Activated CD4-positive, alpha-beta memory T cell treated with anti-CD3 and anti-CD28 coated beads, Interleukin-2, amount 10 ng/mL, durations not matched to agents 7 days and 5 days (primary cell): ENCODE measurements around the gene GPNMB. TPM values are rescaled to one million over a fixed set of nuclear protein-coding genes. Genes with fewer than 3 reads are reported as not detected.

Experiments
- CTCF ChIA-PET: fragments of 350-600 bp; sonication (Branson Sonifier 250); formaldehyde crosslinking; loops from one replicate; lab custom pipeline; 2021; ENCODE audit warnings: antibody characterized with exemption, inconsistent platforms; lab: Charles Lee
- POLR2A ChIA-PET: fragments of 350-600 bp; sonication (Branson Sonifier 250); formaldehyde crosslinking; loops from one replicate; lab custom pipeline; 2021; ENCODE audit warnings: antibody characterized with exemption; lab: Charles Lee
- DNase-seq: peaks from one replicate; pipeline ENCODE4 v3.0.0-alpha.2; 2020
- H3K27ac Mint-ChIP-seq: one replicate; pipeline ENCODE4 v1.8.0; 2021; ENCODE audit warnings: mild to moderate bottlenecking, mixed read lengths
- H3K27me3 Mint-ChIP-seq: one replicate; pipeline ENCODE4 v1.8.0; 2021; ENCODE audit warnings: mixed read lengths
- H3K36me3 Mint-ChIP-seq: one replicate; pipeline ENCODE4 v1.8.0; 2021; ENCODE audit warnings: low read depth, mixed read lengths
- H3K4me1 Mint-ChIP-seq: one replicate; pipeline ENCODE4 v1.8.0; 2021; ENCODE audit warnings: mixed read lengths
- H3K4me3 Mint-ChIP-seq: one replicate; pipeline ENCODE4 v1.8.0; 2021; ENCODE audit warnings: mild to moderate bottlenecking, mixed read lengths
- H3K9me3 Mint-ChIP-seq: one replicate; pipeline ENCODE4 v1.8.0; 2021; ENCODE audit warnings: mixed read lengths
- total RNA-seq, 2 experiments: library from RNA; stranded (reverse); gene quantifications; one replicate each; pipeline ENCODE4 v1.2.3, GENCODE V29; 2021

Gene GPNMB
- total RNA-seq, 2 experiments from 2014 or later: 0.28 to 0.38 TPM

DNA sequence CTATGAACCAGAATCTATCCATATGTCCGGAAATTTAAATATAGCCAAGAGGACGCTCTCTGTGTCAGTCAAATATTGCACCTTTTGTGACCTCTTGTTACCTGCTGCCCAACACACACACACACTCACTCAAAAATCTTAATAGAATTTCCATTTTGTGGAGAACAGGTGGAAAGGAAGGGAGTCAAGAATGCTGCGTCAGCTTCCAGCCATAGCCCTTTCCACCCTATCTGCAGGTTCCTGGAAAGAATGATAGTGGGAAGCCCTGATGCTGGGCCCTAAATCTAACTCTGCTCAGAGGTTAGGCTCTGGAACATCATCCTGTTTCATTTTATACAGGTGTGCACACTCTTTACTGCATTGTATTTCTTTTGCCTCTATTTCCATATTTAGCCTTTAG, 9.6 kb upstream of the GPNMB start:
- H3K36me3 Mint-ChIP-seq: no peaks in the 10 kb centered on the region
- peaks cover 1% of the 10 kb centered on the region for H3K4me1 Mint-ChIP-seq
- ChIA-PET CTCF (no interaction called here), POLR2A (no interaction called here)
- no peak overlapping the region for H3K27ac Mint-ChIP-seq
- no peaks in the 10 kb centered on the region for H3K9me3 Mint-ChIP-seq
- no peaks in the 10 kb centered on the region for H3K27me3 Mint-ChIP-seq
- H3K4me3 Mint-ChIP-seq: no peak overlapping the region
- no peak for DNase-seq

DNA sequence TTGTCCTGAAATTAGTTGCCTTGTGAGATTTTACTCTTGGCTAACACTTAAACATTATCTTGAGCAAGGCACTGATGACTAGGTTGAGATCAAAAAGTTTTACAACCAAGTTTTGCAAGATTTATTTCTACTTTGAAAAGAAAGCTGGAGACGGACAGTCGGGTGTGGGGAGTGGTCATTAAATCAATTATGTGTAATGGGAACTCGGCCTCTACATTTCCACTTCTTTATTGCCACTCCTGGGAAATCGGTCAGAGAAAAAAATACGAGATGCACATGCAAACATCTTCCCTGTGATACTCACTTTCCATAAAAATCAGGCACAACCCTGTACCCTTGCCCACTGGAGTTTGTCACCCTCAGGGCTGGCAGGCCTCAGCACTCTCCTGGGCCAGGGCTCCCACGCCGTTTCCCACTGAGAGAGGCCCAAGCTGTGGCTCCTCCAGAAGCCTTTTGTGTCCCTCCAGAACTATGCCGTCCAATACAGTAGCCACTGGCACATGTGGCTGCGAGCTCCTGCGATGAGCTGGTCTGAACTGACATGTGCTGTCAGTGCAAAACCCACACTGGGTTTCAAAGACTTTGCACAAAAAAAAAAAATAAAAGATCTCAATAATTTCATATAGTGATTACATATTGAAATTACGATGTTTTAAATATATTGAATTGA, 7.5 kb upstream of the GPNMB start:
- Mint-ChIP-seq H3K9me3 (no peaks in the 10 kb centered on the region), H3K27ac (no peak overlapping the region), H3K36me3 (no peaks in the 10 kb centered on the region), H3K4me3 (no peak overlapping the region), H3K27me3 (peaks cover 10% of the 10 kb centered on the region), H3K4me1 (peaks cover 1% of the 10 kb centered on the region)
- DNase-seq: no peak
- ChIA-PET CTCF (interaction anchor here (0.6 to 1.6 kb wide), 2 partner anchors 11 to 34 kb away, joined by 3 to 5 read pairs; no protein-coding TSS in a partner anchor), POLR2A (no interaction called here)

GRCh38 chr7:23239698-23240097, 6.9 kb upstream of the GPNMB start:
- Mint-ChIP-seq H3K36me3 (no peaks in the 10 kb centered on the region), H3K4me3 (no peak overlapping the region), H3K9me3 (no peaks in the 10 kb centered on the region), H3K4me1 (peaks cover 1% of the 10 kb centered on the region), H3K27ac (no peak overlapping the region), H3K27me3 (peaks cover 13% of the 10 kb centered on the region)
- DNase-seq: no peak
- ChIA-PET POLR2A (no interaction called here), CTCF (interaction anchor here (1.6 kb wide), 1 partner anchor 33 kb away, joined by 5 read pairs; no protein-coding TSS in a partner anchor)

DNA sequence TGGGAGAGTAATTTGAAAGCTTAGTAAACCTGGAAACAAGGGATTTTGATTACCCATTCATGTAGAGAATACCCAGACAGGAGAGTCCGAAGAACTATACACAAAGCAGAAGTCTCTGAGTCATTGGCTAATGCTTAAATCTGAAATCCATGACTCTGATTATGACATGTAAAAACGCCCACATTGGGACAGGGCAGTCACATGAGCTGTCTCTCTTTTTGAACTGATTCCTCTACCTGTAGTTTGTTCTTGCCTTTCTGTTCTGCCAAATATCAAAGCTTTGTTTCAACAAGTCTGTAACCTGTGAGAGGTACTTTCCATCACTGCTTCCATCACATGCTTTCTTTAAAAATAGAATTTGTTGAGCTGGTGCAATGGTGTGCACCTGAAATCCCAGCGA, 4.3 kb upstream of the GPNMB start:
- H3K27me3 Mint-ChIP-seq: peaks cover 32% of the 10 kb centered on the region
- DNase-seq: no peak
- H3K27ac Mint-ChIP-seq: no peak overlapping the region
- H3K9me3 Mint-ChIP-seq: no peaks in the 10 kb centered on the region
- no peak overlapping the region for H3K4me3 Mint-ChIP-seq
- ChIA-PET CTCF (interaction anchor here (0.6 to 1.3 kb wide), 3 partner anchors 17 to 21 kb away, joined by 3 read pairs; no protein-coding TSS in a partner anchor), POLR2A (no interaction called here)
- no peaks in the 10 kb centered on the region for H3K4me1 Mint-ChIP-seq
- no peaks in the 10 kb centered on the region for H3K36me3 Mint-ChIP-seq

DNA sequence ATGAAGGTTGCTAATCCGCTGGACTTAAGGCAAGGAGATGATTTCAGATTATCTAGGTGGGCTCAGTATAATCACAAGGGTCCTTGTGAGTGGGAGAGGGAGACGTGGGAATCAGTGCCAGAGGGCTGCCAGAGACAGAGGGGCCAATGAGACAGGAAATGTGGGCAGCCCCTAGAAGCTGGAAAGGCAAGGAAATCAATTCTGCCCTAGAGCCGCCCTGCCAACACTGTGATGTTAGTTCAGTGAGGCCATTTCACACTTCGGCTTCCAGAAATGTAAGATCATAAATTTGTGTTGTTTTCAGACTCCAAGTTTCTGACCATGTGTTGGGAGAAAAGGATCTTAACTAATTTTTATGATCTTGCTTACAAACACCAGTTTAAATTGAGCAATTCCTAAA, 3.6 kb upstream of the GPNMB start:
- ChIA-PET CTCF (interaction anchor here (0.7 to 1.3 kb wide), 2 partner anchors 19 to 254 kb away, joined by 3 read pairs; no protein-coding TSS in a partner anchor), POLR2A (no interaction called here)
- peaks cover under 1% of the 10 kb centered on the region for H3K4me1 Mint-ChIP-seq
- no peaks in the 10 kb centered on the region for H3K9me3 Mint-ChIP-seq
- H3K4me3 Mint-ChIP-seq: no peak overlapping the region
- DNase-seq: no peak
- H3K27me3 Mint-ChIP-seq: peaks cover 38% of the 10 kb centered on the region
- no peak overlapping the region for H3K27ac Mint-ChIP-seq
- H3K36me3 Mint-ChIP-seq: no peaks in the 10 kb centered on the region

- Mint-ChIP-seq H3K4me1 (peaks cover 2% of the 10 kb centered on the region), H3K27ac (no peak overlapping the region), H3K36me3 (no peaks in the 10 kb centered on the region), H3K4me3 (no peak overlapping the region), H3K27me3 (peaks cover 74% of the 10 kb centered on the region), H3K9me3 (no peaks in the 10 kb centered on the region)
- POLR2A ChIA-PET: no interaction called here
- DNase-seq: no peak
- CTCF ChIA-PET: no interaction called here
Measured at GRCh38 chr7:23247046-23247602, 549 bp downstream of the GPNMB start.

DNA sequence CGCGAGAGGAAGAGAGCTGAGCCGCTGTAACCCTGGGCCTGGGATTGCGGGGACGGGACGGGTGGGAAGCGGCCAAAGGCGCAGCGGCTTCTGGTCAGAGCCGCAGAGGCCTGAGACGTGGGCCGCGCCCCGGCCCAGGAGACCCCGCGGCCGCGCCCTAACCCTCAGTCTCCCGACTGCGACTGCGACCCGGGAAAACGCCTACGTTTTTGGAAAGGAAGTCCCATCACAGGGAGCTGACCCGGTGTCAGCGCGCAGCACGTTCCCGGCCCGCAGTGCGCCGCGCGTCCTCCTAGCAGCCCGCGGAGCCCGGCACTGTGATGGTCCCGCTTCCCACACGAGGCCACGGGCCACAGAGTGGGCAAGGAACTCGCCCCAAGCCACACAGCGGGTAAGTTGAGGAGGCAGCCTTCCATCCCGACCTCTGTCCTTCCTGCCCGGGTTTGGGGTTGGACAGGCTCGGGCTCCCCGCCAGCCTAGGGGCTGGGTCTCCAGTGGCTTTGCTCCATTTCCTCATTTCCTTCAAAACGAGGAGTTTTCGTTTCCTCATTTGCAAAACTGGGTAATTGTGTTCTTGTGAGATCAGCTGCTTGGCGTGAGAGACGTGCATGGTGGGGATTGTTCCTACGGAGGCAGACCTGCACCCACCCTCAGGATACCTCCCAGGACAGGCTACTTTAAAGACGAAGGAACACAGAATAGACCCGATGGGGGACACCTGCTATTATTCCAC, 1.2 kb downstream of the GPNMB start:
- Mint-ChIP-seq H3K4me1 (peaks cover 2% of the 10 kb centered on the region), H3K9me3 (no peaks in the 10 kb centered on the region), H3K27me3 (peaks cover 77% of the 10 kb centered on the region), H3K4me3 (no peak overlapping the region), H3K27ac (no peak overlapping the region), H3K36me3 (no peaks in the 10 kb centered on the region)
- CTCF ChIA-PET: no interaction called here
- no peak for DNase-seq
- POLR2A ChIA-PET: no interaction called here

DNA sequence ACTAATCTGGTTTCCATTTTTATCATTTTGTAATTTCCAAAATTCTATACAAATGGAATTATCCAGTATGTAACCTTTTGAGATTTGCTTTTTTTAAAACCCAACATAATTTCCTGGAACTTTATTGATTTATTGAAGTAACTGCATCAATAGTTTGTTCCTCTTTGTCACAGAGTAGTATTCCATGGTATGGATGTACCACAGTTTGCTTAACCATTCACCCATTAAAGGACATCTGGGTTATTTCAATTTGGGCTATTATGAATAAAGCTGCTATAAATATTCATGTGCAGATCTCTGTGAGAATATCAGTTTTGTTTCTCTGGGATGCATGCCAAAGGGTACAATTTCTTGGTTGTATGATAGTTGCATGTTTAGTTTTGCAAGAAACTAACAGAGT, 2.9 kb downstream of the GPNMB start:
- DNase-seq: no peak
- peaks cover 77% of the 10 kb centered on the region for H3K27me3 Mint-ChIP-seq
- CTCF ChIA-PET: interaction anchor here (0.6 kb wide), 1 partner anchor 11 kb away, joined by 3 read pairs; no protein-coding TSS in a partner anchor
- no peaks in the 10 kb centered on the region for H3K9me3 Mint-ChIP-seq
- no peaks in the 10 kb centered on the region for H3K36me3 Mint-ChIP-seq
- no peak overlapping the region for H3K4me3 Mint-ChIP-seq
- POLR2A ChIA-PET: no interaction called here
- no peak overlapping the region for H3K27ac Mint-ChIP-seq
- peaks cover 2% of the 10 kb centered on the region for H3K4me1 Mint-ChIP-seq

- POLR2A ChIA-PET: no interaction called here
- H3K27ac Mint-ChIP-seq: no peak overlapping the region
- no peaks in the 10 kb centered on the region for H3K4me1 Mint-ChIP-seq
- no peaks in the 10 kb centered on the region for H3K36me3 Mint-ChIP-seq
- H3K9me3 Mint-ChIP-seq: no peaks in the 10 kb centered on the region
- CTCF ChIA-PET: interaction anchor here (1.0 to 2.1 kb wide), 3 partner anchors 10 to 19 kb away, joined by 3 to 6 read pairs (median 3); no protein-coding TSS in a partner anchor
- H3K27me3 Mint-ChIP-seq: peaks cover 65% of the 10 kb centered on the region
- H3K4me3 Mint-ChIP-seq: no peak overlapping the region
- DNase-seq: no peak
Measured at GRCh38 chr7:23254051-23254681, 7.6 kb downstream of the GPNMB start.

- Mint-ChIP-seq H3K36me3 (no peaks in the 10 kb centered on the region), H3K27ac (no peak overlapping the region), H3K27me3 (peaks cover 43% of the 10 kb centered on the region), H3K4me1 (no peaks in the 10 kb centered on the region), H3K4me3 (no peak overlapping the region), H3K9me3 (no peaks in the 10 kb centered on the region)
- CTCF ChIA-PET: no interaction called here
- POLR2A ChIA-PET: no interaction called here
- DNase-seq: no peak
Measured at GRCh38 chr7:23256731-23257130, 10.2 kb downstream of the GPNMB start.

DNA sequence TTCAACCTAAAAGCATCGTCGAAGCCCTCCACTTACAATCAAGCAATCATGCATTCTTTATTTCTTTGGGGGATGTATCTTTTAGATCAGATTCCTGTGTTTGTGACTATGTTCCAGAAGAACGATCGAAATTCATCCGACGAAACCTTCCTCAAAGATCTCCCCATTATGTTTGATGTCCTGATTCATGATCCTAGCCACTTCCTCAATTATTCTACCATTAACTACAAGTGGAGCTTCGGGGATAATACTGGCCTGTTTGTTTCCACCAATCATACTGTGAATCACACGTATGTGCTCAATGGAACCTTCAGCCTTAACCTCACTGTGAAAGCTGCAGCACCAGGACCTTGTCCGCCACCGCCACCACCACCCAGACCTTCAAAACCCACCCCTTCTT, 13.8 kb downstream of the GPNMB start:
- POLR2A ChIA-PET: no interaction called here
- Mint-ChIP-seq H3K4me1 (peaks cover 2% of the 10 kb centered on the region), H3K36me3 (no peaks in the 10 kb centered on the region), H3K9me3 (no peaks in the 10 kb centered on the region), H3K27ac (no peak overlapping the region), H3K27me3 (peaks cover 19% of the 10 kb centered on the region), H3K4me3 (no peak overlapping the region)
- CTCF ChIA-PET: interaction anchor here (2.0 to 7.5 kb wide), 2 partner anchors 11 to 203 kb away, joined by 5 to 90 read pairs; no protein-coding TSS in a partner anchor
- DNase-seq: no peak

DNA sequence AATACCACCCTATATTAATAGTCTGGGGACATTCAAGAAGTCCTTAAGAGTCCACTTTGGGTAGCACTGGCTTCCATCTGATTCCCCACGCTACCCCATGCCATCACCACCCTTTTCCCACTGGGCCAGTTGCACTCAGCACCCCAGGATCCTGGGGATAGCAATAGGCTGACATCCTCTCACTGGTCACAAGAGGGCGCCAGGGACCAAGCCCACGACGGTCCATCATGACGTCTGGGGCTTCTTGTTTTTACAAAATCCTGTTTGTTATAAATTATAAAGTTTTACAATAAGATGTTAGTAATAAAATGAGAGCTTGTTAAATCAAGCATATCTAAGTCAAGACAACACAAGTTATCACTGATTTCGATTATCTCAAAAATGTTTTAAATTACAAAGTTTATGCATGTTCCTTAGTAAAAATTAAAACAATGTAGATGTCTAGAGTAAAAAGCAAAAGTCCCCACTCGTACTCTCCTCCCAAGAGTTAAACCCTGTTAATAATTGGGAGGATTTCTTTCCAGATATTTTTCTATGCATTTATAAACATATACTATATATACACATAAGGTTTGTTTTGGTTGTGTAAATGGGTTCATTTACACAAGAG, 15.4 kb downstream of the GPNMB start:
- Mint-ChIP-seq H3K27me3 (peaks cover 12% of the 10 kb centered on the region), H3K36me3 (no peaks in the 10 kb centered on the region), H3K4me3 (no peak overlapping the region), H3K27ac (no peak overlapping the region), H3K9me3 (no peaks in the 10 kb centered on the region), H3K4me1 (peaks cover 5% of the 10 kb centered on the region)
- ChIA-PET CTCF (interaction anchor here (0.6 to 7.5 kb wide), 13 partner anchors 10 to 336 kb away, joined by 3 to 90 read pairs (median 4); partner anchors contain the start of gene CCDC126), POLR2A (no interaction called here)
- peak; percentile 65 for DNase-seq
